Heart left ventricle (tissue), 16 donors: ENCODE results near the gene OR52H1. TPM values are rescaled to one million over a fixed set of nuclear protein-coding genes. Genes with fewer than 3 reads are reported as not detected.

Experiments used
- ATAC-seq, 4 donors: fragments of 200-7000 bp; cut with Tn5 transposase; one replicate each; pipeline ENCODE4 v1.9.1; 2020 to 2022; ENCODE audit warnings: moderate library complexity in 4 of 4, mild to moderate bottlenecking in 3 of 4, moderate number of reproducible peaks in 1 of 4
- DNase-seq, 5 donors: peaks; one replicate each; pipeline ENCODE4 v3.0.0-alpha.2; 2020
- H3K27ac ChIP-seq, 12 donors: fragments of 200-600 bp; sonication (generic) in 4 of 12; one replicate each; pipeline versions ENCODE4 v1.5.0 to v1.8.0; 2016 to 2022; ENCODE audit warnings: mild to moderate bottlenecking in 2 of 12
- H3K27me3 ChIP-seq, 9 donors: fragments of 200-600 bp; sonication (generic) in 2 of 9; one replicate each; pipeline versions ENCODE4 v1.5.1 to v1.8.0; 2016 to 2022; ENCODE audit warnings: mild to moderate bottlenecking in 3 of 9
- H3K36me3 ChIP-seq, 9 donors: fragments of 200-600 bp; sonication (generic) in 2 of 9; one replicate each; pipeline versions ENCODE4 v1.5.0 to v1.8.0; 2018 to 2022; ENCODE audit warnings: mild to moderate bottlenecking in 2 of 9
- H3K4me1 ChIP-seq, 12 donors: fragments of 200-600 bp; sonication (generic) in 4 of 12; one replicate each; pipeline versions ENCODE4 v1.5.0 to v1.8.0; 2016 to 2022; ENCODE audit warnings: mild to moderate bottlenecking in 3 of 12
- H3K4me3 ChIP-seq, 12 donors: fragments of 200-600 bp; sonication (generic) in 4 of 12; one replicate each; pipeline versions ENCODE4 v1.5.0 to v1.8.0; 2017 to 2022; ENCODE audit warnings: mild to moderate bottlenecking in 9 of 12, moderate library complexity in 4 of 12
- H3K9me3 ChIP-seq, 12 donors: fragments of 200-600 bp; sonication (generic) in 4 of 12; one replicate each; pipeline versions ENCODE4 v1.5.0 to v1.8.0; 2016 to 2022; ENCODE audit warnings: mild to moderate bottlenecking in 1 of 12
- CTCF ChIP-seq, 12 donors: fragments of 200-600 bp; sonication (generic) in 4 of 12; IDR thresholded peaks; one replicate each; pipeline versions ENCODE4 v1.5.0 to v1.8.0; 2018 to 2022; ENCODE audit warnings: antibody characterized with exemption in 12 of 12, mild to moderate bottlenecking in 5 of 12
- POLR2A ChIP-seq, 2 donors: fragments of 450-650 bp; IDR thresholded peaks; one replicate each; pipeline ENCODE4 v1.6.1; 2017; ENCODE audit warnings: antibody characterized with exemption in 2 of 2, mild to moderate bottlenecking in 2 of 2, moderate library complexity in 2 of 2
- WGBS, 4 donors: extraction: QIAGEN DNeasy Blood & Tissue Kit in 2 of 4; methylation state at CpG; one replicate each; pipeline versions ENCODE4 v1.1.5 to v1.1.7; 2013 to 2018; 5-methylcytosine and 5-hydroxymethylcytosine counted together
- intact Hi-C, 10 donors: fragments of 100-400 bp; cut with DNase I; formaldehyde crosslinking; loops; one replicate each; pipeline versions ENCODE4 v1.11.1 to v1.14.2; 2022
- polyA plus RNA-seq, 2 donors: library from polyadenylated mRNA; stranded (reverse); fragments of 200-250 nt; gene quantifications; one replicate each; pipeline ENCODE4 v1.2.3, GENCODE V29; 2013
- total RNA-seq, 9 donors: library from RNA; depleted of rRNA in 2 of 9; stranded (reverse); fragments of >200 nt in 2 of 9; fragmentation: NEBNext Ultra II Directional in 3 of 9; extraction: Animal tissue kit (Norgen Biotek cat#: 25700) in 3 of 9; gene quantifications; one replicate each; pipeline versions ENCODE4 v1.1.0 to v1.2.4, GENCODE V29; 2016 to 2023
- donor health status: ischemic (EF 13 %, LVEDD 7.1; RV severe dilation, severe dysfunction).
- donor health status: healthy with polysubstance abuse.
- donor health status: DM: no; HTN: yes; CAD: no.
- donor health status: DM: no; HTN: no; CAD: no.
- donor health status: ischemic (EF 25% LVEDD 6.9; RV normal size, moderate dysfunction).
- donor health status: ischemic (EF 25% LVEDD 5.7; RV mildly dilated, moderate dysfunction).
- donor health status: healthy.
- donor health status: DM: yes; HTN: yes; CAD: no.
- donor health status: ischemic (EF 35%, LVEDD 5.7; RV mildly dilated, moderate dysfunction).
- donor health status: nonischemic (EF 11% LVEDD 7.7; RV severe dilation, severe dysfunction).
- donor health status: DM: yes; HTN: yes; CAD: no.
- donor health status: PGD.
- donor health status: ischemic (EF 29% LVEDD 5.4; RV normal size, mild dysfunction).
- donor health status: nonischemic (EF 23%, LVEDD 6.1; RV moderate dilation, normal function).

OR52H1 gene
- total and polyA plus RNA-seq, 11 donors = 0.32 to 0.47 TPM; not detected in 9

- no peaks in the 10 kb centered on the region for H3K27me3 ChIP-seq
- H3K4me3 ChIP-seq = no peak within 1 kb of the TSS
- TF ChIP-seq CTCF (IDR thresholded peaks at IDR 0.05) = no peak
- no peak for TF ChIP-seq POLR2A (IDR thresholded peaks at IDR 0.05)
- H3K4me1 ChIP-seq = no peaks in the 10 kb centered on the region
- intact Hi-C loops = no loop called here
- DNase-seq (no peak), ATAC-seq (no peak)
- 89 to 94% (median 90%) methylated on average over 8 of the region's 8 CpGs for WGBS, 4 donors
- H3K9me3 ChIP-seq = no peaks in the 10 kb centered on the region
- H3K36me3 ChIP-seq = no peaks in the 10 kb centered on the region
- no peak within 1 kb of the TSS for H3K27ac ChIP-seq
These were observed 32.2 kb upstream of the OR52H1 start, which contains the start of gene OR52B6 for GRCh38 chr11:5580577-5580976. Gene OR52B6 (plus strand): TSS chr11:5580877. CDS start chr11:5580877, 0 bp downstream.

GRCh38 chr11:5577101-5577500 lies 28.8 kb upstream of the OR52H1 start:
- H3K4me1 ChIP-seq = no peaks in the 10 kb centered on the region
- DNase-seq = no peak
- H3K4me3 ChIP-seq = no peak overlapping the region
- no peak overlapping the region for H3K27ac ChIP-seq
- intact Hi-C loops = no loop called here
- no peaks in the 10 kb centered on the region for H3K36me3 ChIP-seq
- H3K9me3 ChIP-seq = no peaks in the 10 kb centered on the region
- TF ChIP-seq CTCF (IDR thresholded peaks at IDR 0.05) = no peak
- no peak for TF ChIP-seq POLR2A (IDR thresholded peaks at IDR 0.05)
- H3K27me3 ChIP-seq = no peaks in the 10 kb centered on the region
- ATAC-seq = no peak

GRCh38 chr11:5575152-5575551 lies 26.8 kb upstream of the OR52H1 start:
- ATAC-seq (no peak), DNase-seq (no peak)
- 64 to 70% (median 67%) methylated on average over 4 of the region's 4 CpGs for WGBS, 4 donors
- Histone ChIP-seq H3K27me3 (no peaks in the 10 kb centered on the region), H3K4me3 (no peak overlapping the region), H3K9me3 (no peaks in the 10 kb centered on the region), H3K4me1 (no peaks in the 10 kb centered on the region), H3K36me3 (no peaks in the 10 kb centered on the region), H3K27ac (no peak overlapping the region)
- TF ChIP-seq POLR2A (IDR thresholded peaks at IDR 0.05) (no peak), CTCF (IDR thresholded peaks at IDR 0.05) (no peak)
- intact Hi-C loops = no loop called here

GRCh38 chr11:5574654-5575053 lies 26.3 kb upstream of the OR52H1 start:
- H3K36me3 ChIP-seq = no peaks in the 10 kb centered on the region
- H3K9me3 ChIP-seq = no peaks in the 10 kb centered on the region
- 89 to 92% (median 91%) methylated on average over 2 of the region's 2 CpGs for WGBS, 4 donors
- ATAC-seq (no peak), DNase-seq (no peak)
- H3K27me3 ChIP-seq = no peaks in the 10 kb centered on the region
- H3K4me3 ChIP-seq = no peak overlapping the region
- intact Hi-C loops = no loop called here
- no peaks in the 10 kb centered on the region for H3K4me1 ChIP-seq
- no peak overlapping the region for H3K27ac ChIP-seq
- no peak for TF ChIP-seq POLR2A (IDR thresholded peaks at IDR 0.05)
- no peak for TF ChIP-seq CTCF (IDR thresholded peaks at IDR 0.05)
